Stimulated activated CD8-positive, alpha-beta memory T cell treated with anti-CD3 and anti-CD28 coated beads, Interleukin-15, amount 100 ng/mL, for 4 hours (primary cell): ENCODE measurements around the gene MBNL2.
A peak's percentile ranks its signal among the peaks of the same experiment; 100 is the strongest.

Experiments
- DNase-seq, 2 donors: peaks; one replicate each; pipeline ENCODE4 v3.0.0-alpha.2; 2020; ENCODE audit warnings: low read depth in 2 of 2

The MBNL2 gene

GRCh38 chr13:97423300-97424045, 201.3 kb downstream of the MBNL2 start:
- DNase-seq = no peak

- DNase-seq = no peak
Observed at GRCh38 chr13:97425590-97425989, 203.5 kb downstream of the MBNL2 start.

GRCh38 chr13:97426695-97427094, 204.6 kb downstream of the MBNL2 start:
- no peak for DNase-seq

- DNase-seq = no peak
Observed at GRCh38 chr13:97429681-97430081, 207.5 kb downstream of the MBNL2 start.

- DNase-seq = no peak
Observed at GRCh38 chr13:97430296-97430695, 208.2 kb downstream of the MBNL2 start.

GRCh38 chr13:97431171-97431764, 209.1 kb downstream of the MBNL2 start:
- no peak for DNase-seq

GRCh38 chr13:97432232-97432916, 210.2 kb downstream of the MBNL2 start:
- no peak for DNase-seq

- DNase-seq = peak; percentile 95 to 96
Observed at GRCh38 chr13:97432917-97433726, 211.0 kb downstream of the MBNL2 start.

GRCh38 chr13:97433727-97434396, 211.7 kb downstream of the MBNL2 start, which contains the start of gene RAP2A:
Gene RAP2A (plus strand): TSS chr13:97434169. CDS start chr13:97434471, 302 bp downstream.
- peak; percentile 81 to 83 for DNase-seq

- DNase-seq = peak in 1 of 2 donors; percentile 19
Observed at GRCh38 chr13:97434397-97435201, 212.5 kb downstream of the MBNL2 start.

- DNase-seq = no peak
Observed at GRCh38 chr13:97435323-97435722, 213.2 kb downstream of the MBNL2 start.

- no peak for DNase-seq
Observed at GRCh38 chr13:97435794-97436193, 213.7 kb downstream of the MBNL2 start.

- no peak for DNase-seq
Observed at GRCh38 chr13:97436845-97437244, 214.7 kb downstream of the MBNL2 start.

- DNase-seq = no peak
Observed at GRCh38 chr13:97437729-97438128, 215.6 kb downstream of the MBNL2 start.

GRCh38 chr13:97438856-97439595, 216.9 kb downstream of the MBNL2 start:
- no peak for DNase-seq

- no peak for DNase-seq
Observed at GRCh38 chr13:97440598-97441170, 218.6 kb downstream of the MBNL2 start.

- no peak for DNase-seq
Observed at GRCh38 chr13:97441368-97441767, 219.2 kb downstream of the MBNL2 start.
